Neutrophil (primary cell): ENCODE results near the gene IARS2.
A peak's percentile ranks its signal among the peaks of the same experiment; 100 is the strongest.
"Not testable (repeated sequence)": the region's sequence is repeated elsewhere in the genome, so short reads cannot be mapped to it uniquely, and the experiment has no call there.

Experiments used
- H3K27ac ChIP-seq: fragments of 200-600 bp; sonication (generic); 2 replicates; pipeline ENCODE4 v1.5.1; 2016; ENCODE audit warnings: mild to moderate bottlenecking, moderate library complexity
- H3K27me3 ChIP-seq: fragments of 200-600 bp; sonication (generic); 2 replicates; pipeline ENCODE4 v1.6.0; 2016; ENCODE audit warnings: mild to moderate bottlenecking
- H3K36me3 ChIP-seq: fragments of 200-600 bp; sonication (generic); 2 replicates; pipeline ENCODE4 v1.5.1; 2017
- H3K4me1 ChIP-seq, 2 experiments: fragments of 200-600 bp in 1 of 2; sonication (generic) in 1 of 2; 1 replicate in 1 of 2; 2 replicates in 1 of 2; pipeline versions ENCODE4 v1.5.1 to v1.6.1; 2013 to 2016; ENCODE audit warnings: low read depth in 1 of 2, low read length in 1 of 2, mild to moderate bottlenecking in 1 of 2, moderate library complexity in 1 of 2; ENCODE audit not compliant: control insufficient read depth in 1 of 2, insufficient read depth in 1 of 2
- H3K4me3 ChIP-seq, 2 experiments: fragments of 200-600 bp in 1 of 2; sonication (generic) in 1 of 2; 1 replicate in 1 of 2; 2 replicates in 1 of 2; pipeline ENCODE4 v1.5.1; 2013 to 2016; ENCODE audit warnings: low read depth in 1 of 2, low read length in 1 of 2, mild to moderate bottlenecking in 1 of 2, moderate library complexity in 1 of 2
- H3K9me3 ChIP-seq: fragments of 200-600 bp; sonication (generic); 2 replicates; pipeline ENCODE4 v1.5.1; 2016
- TF ChIP-seq, protein P1 (sequence below): fragments of 200-600 bp; sonication (generic); IDR thresholded peaks from 2 replicates; pipeline ENCODE4 v1.5.1; 2016; ENCODE audit warnings: antibody characterized with exemption

IARS2 gene

DNA sequence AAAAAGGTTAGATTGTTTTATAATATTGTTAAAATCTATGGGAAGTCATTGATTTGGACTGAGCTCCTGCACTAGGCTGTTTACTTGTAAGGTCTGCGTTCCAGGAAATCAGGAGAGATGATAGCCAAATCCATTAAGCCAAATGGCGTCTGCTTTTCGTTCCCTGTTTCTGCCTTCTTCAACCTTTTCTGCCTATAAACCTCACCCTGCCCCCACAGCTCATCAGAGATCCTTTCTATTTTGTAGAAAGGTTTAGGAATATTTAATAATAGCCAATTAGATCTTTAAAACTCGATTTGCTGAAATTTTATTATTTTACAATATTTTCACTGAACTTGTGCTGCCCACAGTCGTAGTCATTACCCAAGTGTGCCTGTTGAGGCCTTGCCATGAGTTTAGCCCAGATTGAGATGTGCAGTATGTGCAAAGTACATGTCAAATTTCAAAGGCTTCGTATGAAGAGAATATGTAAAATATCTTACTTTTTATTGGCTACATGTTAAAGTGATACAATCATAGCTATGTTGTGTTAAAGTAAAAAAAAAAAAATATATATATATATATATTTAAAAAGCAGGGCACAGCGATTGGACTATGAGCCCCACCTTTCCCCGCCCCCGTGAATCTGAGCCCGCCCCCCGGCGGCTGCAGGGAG is 444 bp upstream of the IARS2 start:
- Histone ChIP-seq H3K27me3 (no peaks in the 10 kb centered on the region), H3K4me3 (peak overlapping the region; percentile 73 to 95), H3K36me3 (peaks cover 11% of the 10 kb centered on the region), H3K27ac (peak overlapping the region; percentile 74), H3K9me3 (no peaks in the 10 kb centered on the region), H3K4me1 (peaks cover 21 to 28% of the 10 kb centered on the region in 2 experiments)
- TF ChIP-seq, protein P1, sequence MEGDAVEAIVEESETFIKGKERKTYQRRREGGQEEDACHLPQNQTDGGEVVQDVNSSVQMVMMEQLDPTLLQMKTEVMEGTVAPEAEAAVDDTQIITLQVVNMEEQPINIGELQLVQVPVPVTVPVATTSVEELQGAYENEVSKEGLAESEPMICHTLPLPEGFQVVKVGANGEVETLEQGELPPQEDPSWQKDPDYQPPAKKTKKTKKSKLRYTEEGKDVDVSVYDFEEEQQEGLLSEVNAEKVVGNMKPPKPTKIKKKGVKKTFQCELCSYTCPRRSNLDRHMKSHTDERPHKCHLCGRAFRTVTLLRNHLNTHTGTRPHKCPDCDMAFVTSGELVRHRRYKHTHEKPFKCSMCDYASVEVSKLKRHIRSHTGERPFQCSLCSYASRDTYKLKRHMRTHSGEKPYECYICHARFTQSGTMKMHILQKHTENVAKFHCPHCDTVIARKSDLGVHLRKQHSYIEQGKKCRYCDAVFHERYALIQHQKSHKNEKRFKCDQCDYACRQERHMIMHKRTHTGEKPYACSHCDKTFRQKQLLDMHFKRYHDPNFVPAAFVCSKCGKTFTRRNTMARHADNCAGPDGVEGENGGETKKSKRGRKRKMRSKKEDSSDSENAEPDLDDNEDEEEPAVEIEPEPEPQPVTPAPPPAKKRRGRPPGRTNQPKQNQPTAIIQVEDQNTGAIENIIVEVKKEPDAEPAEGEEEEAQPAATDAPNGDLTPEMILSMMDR: no peak

GRCh38 chr1:220099826-220100225 is 5.9 kb downstream of the IARS2 start:
- no peaks in the 10 kb centered on the region for H3K27me3 ChIP-seq
- peaks cover 2 to 6% of the 10 kb centered on the region in 2 experiments for H3K4me1 ChIP-seq
- no peak overlapping the region for H3K27ac ChIP-seq
- H3K9me3 ChIP-seq: no peaks in the 10 kb centered on the region
- peaks cover 61% of the 10 kb centered on the region for H3K36me3 ChIP-seq
- TF ChIP-seq, protein P1: no peak
- H3K4me3 ChIP-seq: no peak overlapping the region

GRCh38 chr1:220110473-220110872 is 16.5 kb downstream of the IARS2 start:
- H3K9me3 ChIP-seq, H3K27ac ChIP-seq, H3K4me1 ChIP-seq, H3K27me3 ChIP-seq, H3K4me3 ChIP-seq: not testable (repeated sequence)
- H3K36me3 ChIP-seq: peaks cover 71% of the 10 kb centered on the region

DNA sequence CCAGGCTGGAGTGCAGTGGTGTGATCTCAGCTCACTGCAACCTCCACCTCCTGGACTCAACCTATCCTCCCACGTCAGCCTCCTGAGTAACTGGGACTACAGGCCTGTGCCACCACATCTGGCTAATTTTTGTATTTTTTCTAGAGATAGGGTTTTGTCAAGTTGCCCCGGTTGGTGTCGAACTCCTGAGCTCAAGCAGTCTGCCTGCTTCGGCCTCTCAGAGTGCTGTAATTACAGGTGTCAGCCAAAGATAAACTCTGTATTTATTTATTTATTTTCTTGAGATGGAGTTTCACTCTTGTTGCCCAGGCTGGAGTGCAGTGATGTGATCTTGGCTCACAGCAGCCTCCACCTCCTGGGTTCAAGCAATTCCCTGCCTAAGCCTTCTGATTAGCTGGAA is 18.7 kb downstream of the IARS2 start:
- not testable (repeated sequence) for H3K4me1 ChIP-seq, H3K27ac ChIP-seq, H3K27me3 ChIP-seq, H3K9me3 ChIP-seq, H3K4me3 ChIP-seq
- H3K36me3 ChIP-seq: peaks cover 69% of the 10 kb centered on the region

DNA sequence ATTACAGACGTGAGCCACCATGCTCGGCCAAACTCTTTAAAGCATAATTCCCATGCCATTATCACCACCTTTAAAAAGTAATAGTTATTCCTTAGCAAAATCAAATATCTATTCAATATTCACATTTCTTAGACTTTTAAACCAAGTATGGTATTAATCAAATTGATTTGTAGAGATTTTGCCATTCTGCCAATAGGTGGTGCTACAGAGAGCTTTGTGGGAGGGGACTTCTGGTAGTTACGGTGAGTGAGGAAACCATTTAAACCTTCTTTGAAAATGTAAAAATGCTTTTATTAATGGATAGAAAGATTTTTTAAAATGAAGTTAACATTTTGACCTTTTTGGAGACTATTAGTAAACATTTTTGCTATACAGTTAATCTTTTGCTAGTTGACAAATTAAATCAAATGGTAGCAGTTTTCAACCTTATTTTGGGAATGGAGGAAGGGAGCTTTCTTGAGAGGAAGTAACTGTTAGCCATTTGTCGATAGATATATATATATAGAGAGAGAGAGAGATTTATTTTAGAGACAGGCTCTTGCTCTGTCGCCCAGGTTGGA is 19.3 kb downstream of the IARS2 start:
- Histone ChIP-seq H3K4me3 (no peak overlapping the region), H3K4me1 (no peaks in the 10 kb centered on the region), H3K36me3 (peaks cover 66% of the 10 kb centered on the region)

GRCh38 chr1:220119043-220119512 is 25.1 kb downstream of the IARS2 start:
- Histone ChIP-seq H3K4me3 (no peak overlapping the region), H3K27me3 (no peaks in the 10 kb centered on the region), H3K36me3 (peaks cover 33% of the 10 kb centered on the region), H3K4me1 (no peaks in the 10 kb centered on the region), H3K27ac (no peak overlapping the region), H3K9me3 (no peaks in the 10 kb centered on the region)
- TF ChIP-seq, protein P1: no peak

More for the DNA sequence above, 19.3 kb downstream of the IARS2 start:
- TF ChIP-seq, protein P1: peak; percentile 31
- Histone ChIP-seq H3K27me3 (no peaks in the 10 kb centered on the region), H3K9me3 (no peaks in the 10 kb centered on the region), H3K27ac (no peak overlapping the region)
